Esophagus muscularis mucosa (tissue), 4 donors: ENCODE measurements around the gene OSTC. TPM values are rescaled to one million over a fixed set of nuclear protein-coding genes. Genes with fewer than 3 reads are reported as not detected.

Experiments
- DNase-seq: peaks from one replicate; pipeline ENCODE4 v3.0.0-alpha.2; 2017; ENCODE audit errors: extremely low spot score
- H3K27ac ChIP-seq, 4 donors: fragments of 200-600 bp; sonication (generic); replicated peaks in 1 of 4; 1 replicate in 3 of 4; 2 replicates in 1 of 4; pipeline ENCODE4 v1.5.1; 2016 to 2019; ENCODE audit warnings: mild to moderate bottlenecking in 1 of 4
- H3K27me3 ChIP-seq, 4 donors: fragments of 200-600 bp; sonication (generic); one replicate each; pipeline versions ENCODE4 v1.5.1 to v1.6.0; 2016 to 2019
- H3K36me3 ChIP-seq, 4 donors: fragments of 200-600 bp; sonication (generic); one replicate each; pipeline ENCODE4 v1.5.1; 2016 to 2019
- H3K4me1 ChIP-seq, 4 donors: fragments of 200-600 bp; sonication (generic); one replicate each; pipeline ENCODE4 v1.5.1; 2016 to 2019
- H3K4me3 ChIP-seq, 4 donors: fragments of 200-600 bp; sonication (generic); 1 replicate in 2 of 4; 2 replicates in 2 of 4; pipeline ENCODE4 v1.5.1; 2016 to 2019; ENCODE audit warnings: mild to moderate bottlenecking in 4 of 4, moderate library complexity in 1 of 4
- H3K9me3 ChIP-seq, 4 donors: fragments of 200-600 bp; sonication (generic); 1 replicate in 3 of 4; 2 replicates in 1 of 4; pipeline ENCODE4 v1.5.1; 2016 to 2019
- EP300 ChIP-seq: sonication (generic); formaldehyde crosslinking; IDR thresholded peaks from one replicate; pipeline ENCODE4 v1.6.1; 2017; ENCODE audit warnings: antibody characterized with exemption
- POLR2A ChIP-seq: fragments of 450-650 bp; IDR thresholded peaks from one replicate; pipeline ENCODE4 v1.6.1; 2017; ENCODE audit warnings: antibody characterized with exemption, moderate library complexity, mild to moderate bottlenecking, low read depth
- POLR2AphosphoS5 ChIP-seq, 2 donors: sonication (generic); formaldehyde crosslinking; IDR thresholded peaks; one replicate each; pipeline ENCODE4 v1.6.1; 2017; ENCODE audit warnings: antibody characterized with exemption in 2 of 2
- WGBS: methylation state at CpG from one replicate; pipeline ENCODE4 v1.1.5; 2018; 5-methylcytosine and 5-hydroxymethylcytosine counted together
- intact Hi-C: fragments of 100-400 bp; cut with DNase I; formaldehyde crosslinking; loops from one replicate; pipeline ENCODE4 v1.15.1; 2023
- total RNA-seq, 4 donors: library from RNA; depleted of rRNA; stranded (reverse); fragments of >200 nt; gene quantifications; one replicate each; pipeline versions ENCODE4 v1.1.0 to v1.2.1, GENCODE V29; 2016
- TF ChIP-seq, protein P1 (sequence below), 3 experiments: fragments of 200-600 bp in 2 of 3; fragments of 450-650 bp in 1 of 3; sonication (generic) in 2 of 3; IDR thresholded peaks; one replicate each; pipeline ENCODE4 v1.5.1; 2017 to 2019; ENCODE audit warnings: antibody characterized with exemption in 3 of 3, mild to moderate bottlenecking in 2 of 3, moderate library complexity in 1 of 3

OSTC gene
- total RNA-seq, result 10 to 100 TPM; 22.4 to 40.8 (median 35.2) TPM

DNA sequence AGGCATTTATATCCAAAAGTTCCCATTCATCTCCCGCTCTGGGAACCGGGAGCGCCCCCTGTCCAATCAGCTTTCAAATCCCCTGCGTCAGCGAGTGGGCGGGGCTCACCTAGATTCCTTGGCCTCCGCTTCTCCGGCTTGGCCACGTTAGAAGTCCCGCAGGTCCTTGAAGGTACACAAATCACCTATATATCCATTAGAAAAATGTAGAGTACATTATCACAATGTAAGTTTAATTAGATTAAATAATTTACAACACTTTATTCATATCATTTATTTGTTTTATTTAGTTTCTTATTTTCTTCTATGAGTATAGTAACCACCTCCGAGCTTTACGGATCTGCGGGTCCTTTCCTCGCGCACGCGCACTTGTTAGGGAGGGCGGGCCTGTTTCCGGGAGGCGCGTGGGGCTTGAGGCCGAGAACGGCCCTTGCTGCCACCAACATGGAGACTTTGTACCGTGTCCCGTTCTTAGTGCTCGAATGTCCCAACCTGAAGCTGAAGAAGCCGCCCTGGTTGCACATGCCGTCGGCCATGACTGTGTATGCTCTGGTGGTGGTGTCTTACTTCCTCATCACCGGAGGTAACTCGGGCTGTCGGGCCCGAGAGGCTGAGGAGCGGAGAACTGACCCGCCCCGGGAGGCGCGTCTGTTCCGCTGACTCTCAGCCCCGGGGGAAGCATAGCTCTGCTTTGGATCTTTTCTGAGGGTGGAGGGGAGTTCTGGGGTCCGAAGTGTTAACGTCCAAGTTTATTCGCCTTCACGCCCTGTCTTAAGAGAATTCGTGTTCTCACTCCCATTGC lies at the start of gene OSTC:
Gene OSTC (plus strand): TSS at position 388 of the 802 bp plus-strand sequence. CDS start 57 bp downstream, at position 445.
- TF ChIP-seq POLR2A, result peak; percentile 41
- TF ChIP-seq, protein P1, sequence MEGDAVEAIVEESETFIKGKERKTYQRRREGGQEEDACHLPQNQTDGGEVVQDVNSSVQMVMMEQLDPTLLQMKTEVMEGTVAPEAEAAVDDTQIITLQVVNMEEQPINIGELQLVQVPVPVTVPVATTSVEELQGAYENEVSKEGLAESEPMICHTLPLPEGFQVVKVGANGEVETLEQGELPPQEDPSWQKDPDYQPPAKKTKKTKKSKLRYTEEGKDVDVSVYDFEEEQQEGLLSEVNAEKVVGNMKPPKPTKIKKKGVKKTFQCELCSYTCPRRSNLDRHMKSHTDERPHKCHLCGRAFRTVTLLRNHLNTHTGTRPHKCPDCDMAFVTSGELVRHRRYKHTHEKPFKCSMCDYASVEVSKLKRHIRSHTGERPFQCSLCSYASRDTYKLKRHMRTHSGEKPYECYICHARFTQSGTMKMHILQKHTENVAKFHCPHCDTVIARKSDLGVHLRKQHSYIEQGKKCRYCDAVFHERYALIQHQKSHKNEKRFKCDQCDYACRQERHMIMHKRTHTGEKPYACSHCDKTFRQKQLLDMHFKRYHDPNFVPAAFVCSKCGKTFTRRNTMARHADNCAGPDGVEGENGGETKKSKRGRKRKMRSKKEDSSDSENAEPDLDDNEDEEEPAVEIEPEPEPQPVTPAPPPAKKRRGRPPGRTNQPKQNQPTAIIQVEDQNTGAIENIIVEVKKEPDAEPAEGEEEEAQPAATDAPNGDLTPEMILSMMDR (IDR thresholded peaks at IDR 0.05), result no peak
- TF ChIP-seq POLR2AphosphoS5 (IDR thresholded peaks at IDR 0.05), result peak; percentile 86 to 87
- no peak for TF ChIP-seq EP300
- DNase-seq, result peak; percentile 98
- Histone ChIP-seq H3K36me3 (peaks cover 0 to 2% (median 0%) of the 10 kb centered on the region in 4 donors), H3K27me3 (no peaks in the 10 kb centered on the region), H3K27ac (peak within 1 kb of the TSS; percentile 84 to 93 (median 84)), H3K4me1 (peaks cover 9 to 41% (median 23%) of the 10 kb centered on the region in 4 donors), H3K4me3 (peak within 1 kb of the TSS; percentile 81 to 85 (median 84)), H3K9me3 (no peaks in the 10 kb centered on the region)
- intact Hi-C loops, result no loop called here
- WGBS, result under 1% methylated on average over 33 of the region's 45 CpGs

DNA sequence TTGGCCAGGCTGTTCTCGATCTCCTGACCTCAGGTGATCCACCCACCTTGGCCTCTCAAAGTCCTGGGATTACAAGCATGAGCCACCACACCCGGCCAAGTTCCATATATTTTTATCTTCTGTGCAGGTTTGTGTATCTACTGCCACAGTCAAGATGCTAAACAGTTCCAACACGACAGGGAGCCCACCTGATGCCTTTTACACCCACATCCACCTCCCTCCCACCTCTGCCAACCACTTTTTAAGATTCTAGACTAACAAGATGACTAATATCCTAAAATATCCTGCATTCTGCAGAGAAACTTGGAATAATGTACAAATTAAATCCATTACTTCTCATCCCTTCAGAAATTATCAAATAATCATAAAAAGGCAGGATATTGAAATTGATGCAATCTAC lies 49.3 kb upstream of the OSTC start:
- Histone ChIP-seq H3K27me3 (no peaks in the 10 kb centered on the region), H3K4me1 (no peaks in the 10 kb centered on the region), H3K9me3 (no peaks in the 10 kb centered on the region), H3K27ac (no peak overlapping the region), H3K4me3 (no peak overlapping the region), H3K36me3 (no peaks in the 10 kb centered on the region)
- intact Hi-C loops, result no loop called here
- no peak for DNase-seq
- 84% methylated on average over 3 of the region's 3 CpGs for WGBS
- TF ChIP-seq, protein P1 (IDR thresholded peaks at IDR 0.05), result no peak
- TF ChIP-seq POLR2AphosphoS5 (IDR thresholded peaks at IDR 0.05), result no peak
- no peak for TF ChIP-seq EP300
- no peak for TF ChIP-seq POLR2A

DNA sequence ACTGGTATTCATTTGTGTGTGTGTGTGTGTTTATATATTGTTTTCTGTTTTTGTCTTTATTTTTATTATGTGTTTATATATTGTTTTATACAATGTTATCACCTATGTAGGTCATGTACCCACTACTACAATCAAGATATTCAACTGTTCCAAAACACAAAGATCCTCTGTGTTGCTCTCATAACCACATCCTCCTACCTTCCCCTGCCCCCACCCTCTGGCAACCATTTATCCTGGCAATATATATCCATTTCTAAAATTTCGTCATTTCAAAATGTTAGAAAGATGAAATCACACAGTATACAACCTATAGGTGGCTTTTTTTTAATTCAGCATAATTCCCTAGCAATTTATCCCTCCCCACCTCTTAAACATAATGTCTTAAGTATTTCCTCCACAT lies 48.9 kb upstream of the OSTC start:
- 83% methylated on average over 1 of the region's 1 CpG for WGBS
- no peak overlapping the region for H3K4me3 ChIP-seq
- intact Hi-C loops, result no loop called here
- peaks cover 0 to 4% (median 0%) of the 10 kb centered on the region in 4 donors for H3K9me3 ChIP-seq
- DNase-seq, result no peak
- no peak overlapping the region for H3K27ac ChIP-seq
- H3K36me3 ChIP-seq, result no peaks in the 10 kb centered on the region
- no peaks in the 10 kb centered on the region for H3K4me1 ChIP-seq
- TF ChIP-seq EP300 (no peak), POLR2AphosphoS5 (IDR thresholded peaks at IDR 0.05) (no peak), POLR2A (no peak)
- TF ChIP-seq, protein P1 (IDR thresholded peaks at IDR 0.05), result no peak
- no peaks in the 10 kb centered on the region for H3K27me3 ChIP-seq

DNA sequence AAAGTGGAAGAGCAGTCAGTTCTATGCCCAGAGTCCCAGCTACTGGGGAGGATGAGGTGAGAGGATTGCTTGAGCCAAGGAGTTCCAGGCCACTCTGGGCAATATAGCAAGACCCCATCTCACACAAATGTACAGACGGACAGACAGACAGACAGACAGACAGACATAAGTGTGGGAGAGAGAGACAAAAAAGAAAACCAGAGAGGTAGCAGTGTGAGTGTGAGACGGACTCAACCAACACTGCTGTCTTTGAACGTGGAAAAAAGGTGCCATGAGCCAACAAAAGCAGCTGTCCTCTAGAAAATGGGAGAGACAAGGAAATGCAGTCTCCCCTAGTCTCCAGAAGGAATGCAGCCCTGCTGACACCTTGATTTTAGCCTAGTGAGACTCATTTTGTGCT lies 48.2 kb upstream of the OSTC start:
- 80% methylated on average over 3 of the region's 3 CpGs for whole genome bisulfite sequencing

More for the DNA sequence above, 48.2 kb upstream of the OSTC start:
- no peaks in the 10 kb centered on the region for H3K36me3 ChIP-seq
- H3K4me3 ChIP-seq, result no peak overlapping the region
- TF ChIP-seq, protein P1 (IDR thresholded peaks at IDR 0.05), result no peak
- TF ChIP-seq POLR2AphosphoS5 (IDR thresholded peaks at IDR 0.05) (no peak), POLR2A (no peak), EP300 (no peak)
- DNase-seq, result no peak
- no peak overlapping the region for H3K27ac ChIP-seq
- intact Hi-C loops, result no loop called here
- H3K4me1 ChIP-seq, result no peaks in the 10 kb centered on the region
- peaks cover 0 to 4% (median 0%) of the 10 kb centered on the region in 4 donors for H3K9me3 ChIP-seq
- H3K27me3 ChIP-seq, result no peaks in the 10 kb centered on the region
